Measurements from ENCODE around the gene ACSM5.
"Not testable (repeated sequence)": the region's sequence is repeated elsewhere in the genome, so short reads cannot be mapped to it uniquely, and the experiment has no call there.

Gene ACSM5

GRCh38 chr16:20398603-20399002, 10.7 kb upstream of the ACSM5 start:
- no peak for DNase-seq (ENCODE audit: low read depth)

GRCh38 chr16:20399185-20399584, 10.1 kb upstream of the ACSM5 start:
- no peak for DNase-seq (ENCODE audit: low read depth)

GRCh38 chr16:20401066-20401465, 8.3 kb upstream of the ACSM5 start:
- no peak for DNase-seq (ENCODE audit: low read depth)

- no peak for DNase-seq (ENCODE audit: low read depth)
These were observed 7.8 kb upstream of the ACSM5 start for GRCh38 chr16:20401475-20402016.

- no peak for DNase-seq (ENCODE audit: low read depth)
These were observed 6.7 kb upstream of the ACSM5 start for GRCh38 chr16:20402651-20403050.

- no peak for DNase-seq (ENCODE audit: low read depth)
These were observed 4.7 kb upstream of the ACSM5 start, which contains the start of gene PDILT for GRCh38 chr16:20404637-20405036. Gene PDILT (minus strand): TSS chr16:20404737. CDS start chr16:20399300, 5,437 bp downstream.

- no peak for DNase-seq (ENCODE audit: low read depth)
These were observed 888 bp downstream of the ACSM5 start for GRCh38 chr16:20410121-20410723.

- DNase-seq (ENCODE audit: low read depth), result no peak
These were observed 1.7 kb downstream of the ACSM5 start for GRCh38 chr16:20411055-20411454.

- DNase-seq (ENCODE audit: low read depth), result no peak
These were observed 6.2 kb downstream of the ACSM5 start for GRCh38 chr16:20415541-20415940.

- not testable (repeated sequence) for DNase-seq (ENCODE audit: low read depth)
These were observed 9.8 kb downstream of the ACSM5 start for GRCh38 chr16:20419093-20419492.

- DNase-seq (ENCODE audit: low read depth), result not testable (repeated sequence)
These were observed 12.4 kb downstream of the ACSM5 start for GRCh38 chr16:20421748-20422147.

- DNase-seq (ENCODE audit: low read depth), result not testable (repeated sequence)
These were observed 14.4 kb downstream of the ACSM5 start for GRCh38 chr16:20423772-20424128.

GRCh38 chr16:20424129-20424866, 15.0 kb downstream of the ACSM5 start:
- DNase-seq (ENCODE audit: low read depth), result no peak

- DNase-seq (ENCODE audit: low read depth), result not testable (repeated sequence)
These were observed 18.1 kb downstream of the ACSM5 start for GRCh38 chr16:20427401-20427797.

- not testable (repeated sequence) for DNase-seq (ENCODE audit: low read depth)
These were observed 20.2 kb downstream of the ACSM5 start for GRCh38 chr16:20429499-20429898.

- not testable (repeated sequence) for DNase-seq (ENCODE audit: low read depth)
These were observed 21.1 kb downstream of the ACSM5 start for GRCh38 chr16:20430480-20430879.

GRCh38 chr16:20430948-20431347, 21.6 kb downstream of the ACSM5 start:
- no peak for DNase-seq (ENCODE audit: low read depth)

GRCh38 chr16:20438950-20439349, 29.6 kb downstream of the ACSM5 start:
- not testable (repeated sequence) for DNase-seq (ENCODE audit: low read depth)

- not testable (repeated sequence) for DNase-seq (ENCODE audit: low read depth)
These were observed 30.5 kb downstream of the ACSM5 start for GRCh38 chr16:20439820-20440231.

- DNase-seq (ENCODE audit: low read depth), result not testable (repeated sequence)
These were observed 31.4 kb downstream of the ACSM5 start for GRCh38 chr16:20440731-20441130.

GRCh38 chr16:20441191-20441590, 31.9 kb downstream of the ACSM5 start:
- no peak for DNase-seq (ENCODE audit: low read depth)

- DNase-seq (ENCODE audit: low read depth), result not testable (repeated sequence)
These were observed 32.5 kb downstream of the ACSM5 start for GRCh38 chr16:20441859-20442258.

- DNase-seq (ENCODE audit: low read depth), result not testable (repeated sequence)
These were observed 37.5 kb downstream of the ACSM5 start for GRCh38 chr16:20446652-20447393.
